Stimulated activated CD8-positive, alpha-beta memory T cell treated with anti-CD3 and anti-CD28 coated beads, Interleukin-15, amount 100 ng/mL, for 24 hours (primary cell): Measurements from ENCODE around the gene HMGXB4.

Experiments used
- DNase-seq: peaks from one replicate; pipeline ENCODE4 v3.0.0-alpha.2; 2020; ENCODE audit warnings: low read depth

The HMGXB4 gene

GRCh38 chr22:35326854-35327562, 69.7 kb downstream of the HMGXB4 start:
- DNase-seq: no peak

DNA sequence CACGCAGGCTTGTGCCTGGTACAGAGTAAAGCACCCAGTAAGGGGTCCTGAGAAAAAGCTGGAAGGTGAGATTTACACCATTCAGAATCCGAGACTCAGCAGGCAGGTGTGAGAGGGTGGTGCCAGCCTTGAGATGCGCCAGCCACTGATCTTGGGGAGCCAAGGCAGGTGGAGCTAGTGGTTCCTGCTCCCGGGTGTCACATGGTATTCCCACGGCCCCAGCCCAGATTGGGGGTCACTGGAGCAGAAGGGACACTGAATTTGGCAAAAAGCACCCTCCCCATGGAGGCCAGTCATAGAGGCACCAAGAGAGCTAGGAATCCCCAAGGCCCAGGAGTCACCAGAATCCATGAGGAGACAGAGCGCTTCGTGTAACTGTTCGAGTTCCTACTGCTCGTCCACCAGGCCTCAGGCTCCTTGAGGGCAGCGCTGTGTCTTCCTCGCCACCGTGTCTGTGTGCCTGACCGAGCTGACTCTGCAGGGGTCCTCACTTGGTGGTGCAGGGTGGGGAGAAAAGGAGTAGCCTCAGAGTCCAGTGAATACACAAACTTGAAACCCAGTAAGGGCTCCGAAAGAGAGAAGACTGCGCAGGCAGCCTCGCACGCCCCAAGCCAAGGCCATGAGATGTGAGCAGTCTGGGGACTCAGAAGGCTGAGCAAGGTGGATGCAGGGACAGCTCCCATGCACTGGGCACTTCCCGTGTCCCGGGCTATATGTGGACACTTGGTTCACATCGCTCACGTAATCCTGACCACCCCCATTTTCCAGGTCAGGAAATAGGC, 70.6 kb downstream of the HMGXB4 start:
- DNase-seq: no peak

GRCh38 chr22:35328472-35328885, 71.2 kb downstream of the HMGXB4 start:
- DNase-seq: no peak

DNA sequence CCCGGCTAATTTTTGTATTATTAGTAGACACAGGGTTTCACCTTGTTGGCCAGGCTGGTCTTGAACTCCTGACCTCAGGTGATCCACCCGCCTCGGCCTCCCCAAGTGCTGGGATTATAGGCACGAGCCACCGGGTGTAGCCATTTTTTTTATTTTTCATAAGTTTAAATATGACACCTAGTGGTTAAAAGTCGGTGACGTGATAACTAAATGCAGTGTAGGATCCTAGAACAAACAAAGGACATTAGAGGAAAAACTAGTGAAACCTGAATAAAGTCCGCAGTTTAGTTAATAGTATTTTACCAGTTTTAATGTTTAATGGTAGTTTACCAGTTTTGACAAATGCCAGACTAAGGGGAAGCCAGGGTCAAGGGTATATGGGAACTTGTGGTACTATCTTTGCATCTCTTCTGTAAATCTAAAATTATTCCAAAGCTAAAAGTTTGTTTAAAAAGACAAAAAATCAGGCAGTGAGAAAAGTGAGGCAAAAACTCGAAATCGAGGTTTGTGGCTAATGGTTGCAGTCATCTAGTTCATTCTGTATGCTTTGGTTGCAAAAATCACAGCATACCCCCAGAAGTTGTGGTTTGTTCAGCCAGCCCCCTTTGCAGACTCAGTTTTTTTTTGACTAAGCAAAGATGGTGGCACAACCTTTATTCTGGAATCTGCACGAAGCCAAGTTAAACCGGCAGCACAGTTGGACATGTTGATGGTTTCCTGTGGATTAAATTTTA, 72.0 kb downstream of the HMGXB4 start:
- no peak for DNase-seq

- no peak for DNase-seq
Observed at GRCh38 chr22:35330258-35330861, 73.1 kb downstream of the HMGXB4 start.

DNA sequence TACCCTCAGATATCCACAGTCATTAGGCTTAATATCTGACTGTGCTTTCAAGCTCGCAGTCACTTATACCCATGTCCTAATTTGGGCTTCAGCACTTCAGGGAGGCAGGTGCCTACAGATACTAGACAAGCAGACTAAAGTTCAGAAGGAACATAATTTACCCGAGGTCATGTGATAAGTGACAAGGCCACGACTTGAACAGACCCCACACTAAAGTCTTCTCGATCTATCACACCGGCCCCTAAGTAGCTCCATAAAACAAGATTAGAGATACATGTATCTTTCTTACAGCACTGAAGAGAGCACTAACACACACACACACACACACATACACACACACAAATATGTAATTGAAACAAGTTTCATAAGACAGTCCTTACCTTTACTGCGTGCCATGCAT, 75.0 kb downstream of the HMGXB4 start:
- no peak for DNase-seq

DNA sequence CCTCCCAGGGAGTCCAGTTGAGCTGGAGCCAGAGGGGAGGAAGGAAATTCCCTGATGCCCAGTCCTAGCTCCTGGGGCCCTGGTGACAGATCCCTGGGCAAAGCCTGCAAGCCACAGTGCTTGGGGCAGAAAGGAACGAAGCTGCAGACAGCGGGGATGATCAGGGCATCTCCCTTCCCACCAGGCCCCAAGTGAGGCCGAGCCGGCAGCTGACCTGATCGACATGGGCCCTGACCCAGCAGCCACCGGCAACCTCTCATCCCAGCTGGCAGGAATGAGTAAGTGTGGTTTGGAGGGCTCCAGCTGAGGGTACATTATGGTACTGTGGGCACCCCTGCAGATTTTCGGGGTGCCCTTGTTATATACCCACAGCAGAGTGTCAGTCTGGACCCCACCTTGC, 75.9 kb downstream of the HMGXB4 start:
- no peak for DNase-seq

- DNase-seq: no peak
Observed at GRCh38 chr22:35334004-35334403, 76.7 kb downstream of the HMGXB4 start.

GRCh38 chr22:35335468-35335867, 78.2 kb downstream of the HMGXB4 start:
- no peak for DNase-seq

DNA sequence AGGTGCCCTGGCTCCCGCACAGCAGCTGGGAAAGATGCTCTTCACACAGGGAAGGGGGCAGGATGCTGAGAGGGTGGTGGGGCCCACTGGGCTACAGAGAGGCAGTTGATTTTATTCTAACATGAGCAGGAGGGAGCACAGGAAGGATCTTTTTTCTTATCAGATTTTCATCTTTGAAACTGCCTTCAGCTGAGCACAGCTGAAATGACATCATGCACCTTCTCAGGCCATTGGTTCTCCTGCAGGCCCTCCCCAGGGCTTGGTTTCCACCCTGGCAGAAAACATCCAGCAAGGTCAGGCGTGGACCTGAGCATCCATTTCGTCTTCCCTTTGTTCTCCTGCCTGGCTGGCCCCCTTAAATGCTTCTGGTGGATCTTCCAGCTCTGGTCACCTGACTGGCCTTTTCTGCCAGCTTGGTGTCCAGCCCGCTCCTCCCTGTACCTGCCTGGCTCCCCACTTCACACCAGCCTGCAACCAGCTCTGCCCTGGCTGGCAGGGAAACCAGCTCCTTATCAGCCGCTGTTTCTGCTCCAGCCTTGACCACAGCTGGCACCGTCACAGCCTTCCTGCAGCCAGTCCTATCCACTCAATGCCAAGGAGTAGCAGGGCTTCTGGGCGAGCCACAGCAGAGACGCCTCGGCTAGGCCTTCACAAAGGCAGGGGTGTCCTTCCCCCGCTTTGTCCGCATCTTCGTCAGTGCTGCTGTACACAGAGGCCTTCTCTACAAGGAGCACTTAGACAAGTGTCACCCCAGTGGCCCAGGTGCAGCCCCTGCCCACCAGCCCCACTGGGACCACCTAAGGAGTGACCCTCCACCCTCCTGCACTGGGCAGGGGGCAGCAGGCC, 78.9 kb downstream of the HMGXB4 start:
- DNase-seq: no peak

DNA sequence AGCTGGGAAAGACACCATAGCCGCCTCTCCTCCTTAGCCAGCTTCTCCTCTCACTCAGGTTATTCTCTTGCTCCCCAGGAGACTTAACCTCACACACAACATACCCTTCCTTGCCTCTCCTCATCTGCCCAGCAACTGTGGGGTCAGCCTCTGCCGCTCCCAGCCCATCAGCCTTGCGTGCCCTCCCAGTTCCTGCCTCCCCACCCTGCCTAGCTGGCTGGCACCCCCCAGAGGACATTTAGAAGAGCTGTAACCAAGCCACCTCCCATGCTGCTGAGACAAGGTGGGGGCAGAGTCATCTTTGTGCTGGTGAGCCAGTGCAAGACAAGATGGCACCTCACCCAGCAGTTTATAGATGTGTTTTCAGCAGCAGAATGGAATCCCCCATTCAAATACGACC, 80.6 kb downstream of the HMGXB4 start:
- no peak for DNase-seq

- no peak for DNase-seq
Observed at GRCh38 chr22:35341090-35341874, 84.0 kb downstream of the HMGXB4 start.

DNA sequence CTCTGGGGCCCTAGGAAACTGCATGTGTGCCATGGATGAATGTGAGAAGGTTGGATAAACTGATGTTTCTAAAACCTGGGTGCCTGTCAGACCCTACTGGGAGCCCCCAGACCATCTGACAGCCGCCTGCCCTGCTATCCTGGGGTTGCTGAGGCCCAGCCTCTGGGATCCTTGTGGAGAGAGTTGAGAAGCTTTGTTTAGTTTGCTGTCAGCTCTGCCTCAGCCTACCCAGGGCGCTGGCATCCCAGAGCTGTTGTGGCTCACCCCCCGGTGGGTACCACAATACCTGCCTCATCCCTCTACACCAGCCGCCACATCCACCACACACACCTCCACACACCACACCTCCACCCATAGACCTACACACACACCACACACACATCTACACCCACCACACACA, 85.1 kb downstream of the HMGXB4 start:
- DNase-seq: no peak

DNA sequence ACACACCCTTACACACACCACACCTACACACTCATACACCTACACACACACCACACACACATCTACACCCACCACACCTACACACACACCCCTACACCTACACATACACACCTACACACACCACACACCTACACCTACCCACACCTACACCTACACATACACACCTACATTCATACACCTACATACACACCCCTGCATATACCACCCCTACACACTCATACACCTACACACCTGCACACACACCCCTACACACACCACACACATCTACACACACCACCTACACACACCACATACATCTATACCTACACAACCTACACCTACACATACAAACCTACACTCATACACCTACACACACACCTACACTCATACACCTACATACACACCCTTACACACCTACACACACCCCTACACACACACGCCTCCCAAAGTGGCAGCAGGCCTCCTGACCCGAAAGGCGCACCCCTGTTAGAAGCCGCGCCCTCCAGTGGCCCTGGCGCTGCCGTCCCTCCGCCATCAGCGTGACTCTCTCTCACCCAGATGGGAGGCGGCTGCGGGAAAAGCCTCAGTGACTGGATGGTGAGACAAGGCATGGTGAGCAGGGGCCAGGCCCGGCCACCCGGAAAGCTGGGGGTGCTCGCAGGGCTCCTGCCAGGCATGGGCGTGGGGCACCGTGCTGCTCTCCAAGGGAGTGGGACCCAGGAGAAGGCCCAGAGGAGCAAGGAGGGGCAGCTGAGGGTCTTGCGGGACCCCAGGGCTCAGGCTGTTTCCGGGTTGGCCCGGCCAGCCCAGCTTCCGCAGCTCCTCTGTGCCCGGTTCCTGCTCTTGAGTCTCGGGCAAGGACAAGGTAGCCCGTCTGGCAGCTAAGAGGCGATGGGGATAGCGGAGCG, 86.6 kb downstream of the HMGXB4 start:
- no peak for DNase-seq

DNA sequence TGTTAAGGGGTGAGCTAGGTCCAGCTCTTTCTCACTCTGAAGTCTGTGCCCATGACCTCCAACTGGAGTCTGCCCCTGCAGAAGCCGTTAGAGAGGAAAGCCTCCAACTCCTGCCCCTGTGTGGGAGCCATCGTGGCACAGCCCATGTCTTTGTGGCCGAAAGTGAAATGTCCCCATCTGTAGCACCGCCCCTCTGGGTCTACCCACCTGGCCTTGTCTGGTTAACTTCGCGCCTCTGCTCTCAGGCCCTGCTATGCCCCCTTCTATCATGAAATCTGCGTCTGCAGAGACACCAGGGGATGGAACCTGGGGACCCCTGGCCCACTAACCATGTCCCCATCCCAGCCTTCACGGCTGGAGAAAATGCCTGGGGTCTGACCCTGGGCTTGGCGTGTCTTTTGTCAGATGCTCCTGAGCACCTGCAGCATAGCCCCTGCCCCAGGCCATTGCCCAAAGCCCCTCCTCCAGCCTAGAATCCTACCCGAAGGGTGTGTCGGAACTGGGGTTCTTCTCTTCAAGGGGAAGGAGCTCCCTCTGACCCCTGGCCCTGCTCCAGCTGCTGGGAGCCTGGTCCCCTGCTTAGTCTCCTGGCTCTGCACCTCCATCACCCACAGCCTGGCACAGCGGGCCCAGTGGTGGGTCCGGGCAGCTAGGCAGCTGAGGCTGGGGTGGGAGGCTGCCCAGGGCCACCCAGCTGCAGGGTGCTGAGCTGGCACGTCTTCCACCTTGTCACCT, 87.8 kb downstream of the HMGXB4 start:
- no peak for DNase-seq
